ENCODE data around the gene PITPNM1.
A peak's percentile ranks its signal among the peaks of the same experiment; 100 is the strongest.
"Not testable (repeated sequence)": the region's sequence is repeated elsewhere in the genome, so short reads cannot be mapped to it uniquely, and the experiment has no call there.

PITPNM1 gene

GRCh38 chr11:67489885-67490726 lies 15.1 kb downstream of the PITPNM1 start:
- DNase-seq (ENCODE audit: low read depth in 2 of 2) = no peak

- no peak for DNase-seq (ENCODE audit: low read depth in 2 of 2)
Observed at GRCh38 chr11:67489203-67489884, 15.8 kb downstream of the PITPNM1 start.

- DNase-seq (ENCODE audit: low read depth in 2 of 2) = no peak
Observed at GRCh38 chr11:67486481-67487195, 18.5 kb downstream of the PITPNM1 start.

DNA sequence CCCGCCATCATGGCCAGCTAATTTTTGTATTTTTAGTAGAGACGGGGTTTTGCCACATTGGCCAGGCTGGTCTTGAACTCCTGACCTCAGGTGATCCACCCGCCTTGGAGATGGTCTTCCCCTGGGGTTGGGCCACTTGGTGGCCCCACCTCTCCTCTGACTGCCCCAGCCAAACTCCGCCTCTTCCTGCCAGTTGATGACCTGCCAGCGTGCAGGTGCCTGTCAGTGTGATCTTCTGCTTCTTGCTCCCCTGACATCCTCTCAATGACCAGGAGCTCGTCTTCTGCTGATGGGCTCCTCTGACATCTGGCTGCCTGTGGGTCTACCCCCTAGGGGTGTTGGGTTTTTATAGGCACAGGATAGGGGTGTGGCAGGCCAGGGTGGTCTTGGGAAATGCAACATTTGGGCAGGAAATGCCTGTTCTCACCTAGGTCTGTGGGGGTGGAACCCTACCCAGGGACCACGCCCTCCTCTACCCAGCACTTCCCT lies 19.2 kb downstream of the PITPNM1 start:
- not testable (repeated sequence) for DNase-seq (ENCODE audit: low read depth in 2 of 2)

DNA sequence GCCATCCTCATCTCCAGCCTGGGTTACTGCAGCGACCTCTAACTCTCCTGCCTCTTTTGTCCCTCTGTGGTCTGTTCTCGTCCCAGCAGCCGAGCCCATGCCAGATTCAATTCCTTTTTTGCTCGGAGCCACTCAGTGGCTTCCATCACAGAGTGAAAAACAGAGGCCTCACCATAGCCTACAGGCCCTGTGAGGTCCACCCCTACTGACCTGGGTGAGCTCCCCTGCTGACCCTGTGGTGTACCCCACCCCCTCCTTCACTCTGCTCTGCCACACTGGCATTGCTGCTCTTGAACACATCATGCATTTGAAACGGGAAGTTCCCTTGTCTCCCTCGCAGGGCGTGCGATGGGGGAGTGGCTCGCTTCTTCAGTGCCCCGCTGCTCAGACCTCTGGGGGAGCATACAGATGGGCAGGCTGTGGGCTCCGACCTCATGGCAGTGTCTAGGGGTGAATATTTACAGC lies 20.3 kb downstream of the PITPNM1 start:
- peak in 1 of 2 donors; percentile 39 for DNase-seq (ENCODE audit: low read depth in 2 of 2)

- no peak for DNase-seq (ENCODE audit: low read depth in 2 of 2)
Observed at GRCh38 chr11:67483831-67484665, 21.1 kb downstream of the PITPNM1 start.

GRCh38 chr11:67482827-67483798 lies 22.1 kb downstream of the PITPNM1 start, which contains the start of gene AIP:
TSS of gene AIP (plus strand) at chr11:67483026. CDS start at chr11:67483159, 133 bp downstream.
- peak; percentile 90 to 94 for DNase-seq (ENCODE audit: low read depth in 2 of 2)

DNA sequence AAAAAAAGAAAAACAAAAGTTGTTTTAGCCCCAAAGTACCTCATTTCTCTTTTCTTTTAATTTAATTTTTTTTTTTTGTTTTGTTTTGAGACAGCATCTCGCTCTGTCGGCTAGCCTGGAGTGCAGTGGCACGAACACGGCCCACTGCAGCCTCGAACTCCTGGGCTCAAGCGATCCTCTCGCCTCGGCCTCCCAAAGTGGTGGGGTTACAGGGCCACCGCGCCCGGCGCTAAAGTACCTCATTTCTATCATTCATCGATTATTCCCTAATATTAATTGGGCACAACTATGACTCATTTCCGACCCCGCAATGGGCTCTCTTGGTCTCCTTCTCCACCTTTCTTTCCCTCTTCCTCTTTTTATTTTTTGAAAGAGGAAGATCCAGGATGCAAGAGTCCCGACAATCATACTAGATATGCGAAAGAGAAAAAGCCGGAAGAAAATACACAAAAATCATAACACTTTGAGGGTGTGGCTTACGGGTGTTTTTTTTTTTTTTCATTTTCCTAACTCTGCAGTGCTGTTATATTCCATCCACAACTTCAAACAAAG lies 22.8 kb downstream of the PITPNM1 start:
- no peak for DNase-seq (ENCODE audit: low read depth in 2 of 2)

- not testable (repeated sequence) for DNase-seq (ENCODE audit: low read depth in 2 of 2)
Observed at GRCh38 chr11:67477344-67478050, 27.7 kb downstream of the PITPNM1 start.

DNA sequence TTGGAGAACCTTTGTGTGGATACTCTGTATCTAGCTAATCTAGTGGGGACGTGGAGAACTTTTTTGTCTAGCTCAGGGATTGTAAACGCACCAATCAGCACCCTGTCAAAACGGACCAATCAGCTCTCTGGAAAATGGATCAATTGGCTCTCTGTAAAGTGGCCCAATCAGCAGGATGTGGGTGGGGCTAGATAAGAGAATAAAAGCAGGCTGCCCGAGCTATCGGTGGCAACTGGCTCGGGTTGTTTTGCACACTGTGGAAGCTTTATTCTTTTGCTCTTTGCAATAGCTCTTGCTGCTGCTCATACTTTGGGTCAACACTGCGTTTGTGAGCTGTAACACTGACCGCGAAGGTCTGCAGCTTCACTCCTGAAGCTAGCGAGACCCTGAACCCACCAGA lies 28.5 kb downstream of the PITPNM1 start:
- DNase-seq (ENCODE audit: low read depth in 2 of 2) = not testable (repeated sequence)

GRCh38 chr11:67472882-67473281 lies 32.3 kb downstream of the PITPNM1 start:
- DNase-seq (ENCODE audit: low read depth in 2 of 2) = no peak

DNA sequence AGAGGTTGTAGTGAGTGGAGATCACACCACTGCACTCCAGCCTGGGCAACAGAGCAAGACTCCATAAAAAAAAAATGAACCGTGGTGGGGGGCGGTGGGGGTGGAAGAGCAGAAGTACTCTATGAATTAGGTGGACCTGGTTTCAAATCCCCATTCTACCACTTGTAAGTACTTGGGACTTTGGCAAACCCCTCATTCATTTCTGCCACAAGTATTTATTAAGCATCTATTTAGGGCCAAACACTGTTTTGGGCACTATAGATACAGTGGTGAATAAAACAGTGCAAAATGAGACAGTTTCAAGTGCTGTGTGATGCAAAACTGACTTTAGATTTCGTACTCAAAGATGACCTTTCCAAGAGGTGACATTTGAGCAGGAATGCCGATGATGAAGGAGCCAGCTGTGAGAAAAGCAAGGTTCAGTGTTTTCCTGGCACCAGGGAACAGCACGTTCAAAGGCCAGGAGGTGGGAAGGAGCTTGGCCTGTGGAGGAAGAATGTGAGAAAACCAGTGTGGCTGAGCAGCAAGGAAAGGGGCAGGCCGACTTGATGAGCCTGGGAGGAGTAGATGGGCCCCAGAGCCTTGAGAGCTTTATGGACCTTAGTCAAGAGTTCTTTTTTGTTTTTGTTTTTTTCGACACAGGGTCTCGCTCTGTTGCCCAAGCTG lies 34.7 kb downstream of the PITPNM1 start:
- no peak for DNase-seq (ENCODE audit: low read depth in 2 of 2)

- DNase-seq (ENCODE audit: low read depth in 2 of 2) = no peak
Observed at GRCh38 chr11:67469508-67469811, 35.7 kb downstream of the PITPNM1 start.

DNA sequence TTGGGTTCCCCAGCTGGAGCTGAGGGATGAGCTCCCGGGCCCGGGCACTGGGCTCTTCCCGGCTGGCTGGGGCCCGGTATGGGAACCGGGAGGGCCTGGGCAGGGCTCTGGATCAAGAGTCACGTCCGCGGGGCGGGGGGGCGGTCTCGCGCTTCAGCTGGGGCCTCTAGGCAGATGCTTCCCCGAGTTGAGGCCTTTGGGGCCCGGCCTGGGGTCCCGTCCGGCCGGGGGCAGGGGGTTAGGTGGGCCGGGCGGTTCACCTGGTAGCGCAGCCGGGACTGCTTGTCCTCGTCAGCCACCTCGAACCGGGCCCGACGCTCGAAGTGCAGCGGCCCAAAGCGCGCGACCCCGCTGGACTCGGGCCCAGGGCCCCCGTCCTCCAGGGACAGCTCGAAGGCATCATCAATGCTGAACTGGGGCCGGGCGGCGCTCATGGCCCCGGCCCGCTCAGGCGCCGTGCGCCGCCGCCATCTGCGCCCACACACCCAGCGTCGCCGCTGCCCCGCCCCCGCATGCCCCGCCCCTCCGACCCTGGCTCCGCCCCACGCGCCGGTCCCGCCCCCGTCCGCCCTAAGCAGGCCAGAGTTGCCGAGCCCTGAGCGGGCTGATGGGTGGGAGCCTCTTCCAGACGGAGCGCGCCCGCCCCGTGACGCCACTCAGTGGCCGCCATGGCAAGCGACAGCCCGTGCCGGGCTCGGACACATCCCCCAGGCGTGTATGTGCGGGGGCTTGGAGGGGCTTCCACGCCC lies 36.2 kb downstream of the PITPNM1 start, which contains the start of gene TMEM134:
TSS of gene TMEM134 (minus strand) at position 493 of the 749 bp plus-strand sequence. CDS start at position 434, 59 bp downstream.
- DNase-seq (ENCODE audit: low read depth in 2 of 2) = peak; percentile 86 to 88

GRCh38 chr11:67468456-67468758 lies 36.8 kb downstream of the PITPNM1 start:
- DNase-seq (ENCODE audit: low read depth in 2 of 2) = no peak

DNA sequence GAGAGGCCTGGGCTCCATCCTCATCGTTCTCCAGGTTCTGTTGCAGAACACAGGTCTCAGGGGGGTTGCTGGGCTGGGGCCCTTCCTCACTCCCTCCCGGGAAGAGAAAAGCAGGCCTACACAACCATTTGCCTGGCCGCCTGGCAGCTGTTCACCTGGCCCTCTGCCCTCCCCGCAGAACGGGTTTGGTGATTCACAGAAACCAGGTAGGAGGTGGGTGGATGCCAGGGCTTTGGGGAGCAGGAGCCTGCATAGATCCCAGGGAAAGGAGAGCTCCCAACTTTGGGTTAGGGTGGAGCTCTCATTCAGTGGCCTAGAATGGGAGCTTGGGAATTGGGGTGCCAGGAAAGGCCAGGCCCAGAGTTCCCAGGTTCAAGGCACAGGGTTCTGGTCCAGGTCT lies 37.1 kb downstream of the PITPNM1 start:
- no peak for DNase-seq (ENCODE audit: low read depth in 2 of 2)

DNA sequence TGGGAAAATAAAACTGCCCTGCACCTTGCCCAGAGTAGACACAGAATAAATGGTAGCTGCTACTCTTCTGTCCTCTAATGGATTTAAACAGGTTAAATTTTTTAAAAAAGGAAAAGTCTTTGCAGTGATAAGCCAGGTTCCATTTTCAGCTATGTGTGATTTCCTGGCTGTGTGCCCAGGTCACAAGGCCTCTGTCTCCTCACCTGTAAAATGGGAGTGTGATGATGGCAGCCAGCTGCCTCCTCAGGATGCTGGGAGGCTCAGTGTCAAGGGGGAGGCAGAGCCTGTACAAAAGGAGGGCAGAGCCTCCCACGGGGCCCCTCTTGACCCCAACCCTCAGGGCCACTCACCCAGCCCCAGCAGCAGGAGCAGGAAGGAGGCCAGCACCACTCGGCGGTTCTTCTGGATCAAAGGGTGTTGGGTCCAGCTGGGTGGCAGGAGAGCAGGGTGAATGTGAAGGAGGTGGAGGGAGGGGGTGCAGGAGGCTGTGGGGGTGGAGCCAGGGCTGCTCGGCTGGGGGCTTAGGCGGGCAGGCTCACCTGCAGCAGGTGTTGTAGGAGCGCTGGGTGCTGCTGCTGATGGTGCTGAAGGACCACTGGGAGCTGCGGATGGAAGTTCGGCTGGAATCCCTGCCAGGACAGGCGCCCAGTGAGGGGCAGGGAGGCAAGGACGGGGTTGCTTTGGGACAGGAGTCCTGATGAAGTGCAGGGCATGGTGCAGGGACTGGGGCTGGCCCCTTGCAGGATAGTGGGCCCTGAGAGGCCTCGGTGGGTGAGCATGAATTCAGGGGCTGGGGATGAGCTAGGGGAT lies 38.0 kb downstream of the PITPNM1 start:
- no peak for DNase-seq (ENCODE audit: low read depth in 2 of 2)
